SK-N-SH treated with all-trans-retinoic acid at 6 μM for 48 hours (cell line): Measurements from ENCODE around the gene CREB1.

Source experiments
- ATAC-seq: fragments of 200-7000 bp; cut with Tn5 transposase; 3 replicates; pipeline ENCODE4 v1.9.1; 2020; ENCODE audit warnings: mild to moderate bottlenecking, moderate library complexity
- ARNTL ChIP-seq: fragments of 450-650 bp; formaldehyde crosslinking; IDR thresholded peaks from 2 replicates; pipeline ENCODE4 v1.5.0; 2020; ENCODE audit warnings: low read depth, mild to moderate bottlenecking, moderate library complexity, borderline replicate concordance
- BACH2 ChIP-seq: fragments of 250-450 bp; sonication (Bioruptor Pico); IDR thresholded peaks from 2 replicates; pipeline ENCODE4 v1.9.0; 2021; ENCODE audit warnings: mild to moderate bottlenecking, borderline replicate concordance
- CSDC2 ChIP-seq: fragments of 250-450 bp; sonication (Bioruptor Pico); IDR thresholded peaks from 2 replicates; pipeline ENCODE4 v1.5.0; 2020; ENCODE audit warnings: mild to moderate bottlenecking, moderate library complexity
- ESRRG ChIP-seq: fragments of 250-450 bp; sonication (Bioruptor Pico); IDR thresholded peaks from 2 replicates; pipeline ENCODE4 v1.6.1; 2021; ENCODE audit warnings: mild to moderate bottlenecking
- GLIS3 ChIP-seq: fragments of 250-450 bp; sonication (Bioruptor Pico); IDR thresholded peaks from 2 replicates; pipeline ENCODE4 v1.5.0; 2020; ENCODE audit warnings: mild to moderate bottlenecking, moderate library complexity
- OSR1 ChIP-seq: fragments of 250-450 bp; sonication (Bioruptor Pico); IDR thresholded peaks from 2 replicates; pipeline ENCODE4 v1.8.0; 2022; ENCODE audit warnings: moderate library complexity, mild to moderate bottlenecking, inconsistent platforms
- PPARA ChIP-seq: fragments of 250-450 bp; sonication (Bioruptor Pico); IDR thresholded peaks from 2 replicates; pipeline ENCODE4 v1.5.0; 2020; ENCODE audit warnings: mild to moderate bottlenecking, borderline replicate concordance
- RARB ChIP-seq: fragments of 250-450 bp; sonication (Bioruptor Pico); IDR thresholded peaks from 2 replicates; pipeline ENCODE4 v1.8.0; 2021; ENCODE audit warnings: mild to moderate bottlenecking, moderate library complexity
- TCF4 ChIP-seq: fragments of 250-450 bp; sonication (Bioruptor Pico); IDR thresholded peaks from 2 replicates; pipeline ENCODE4 v1.8.0; 2021; ENCODE audit warnings: mild to moderate bottlenecking, moderate library complexity, borderline replicate concordance
- ZC3H10 ChIP-seq: fragments of 250-450 bp; sonication (Bioruptor Pico); IDR thresholded peaks from 2 replicates; pipeline ENCODE4 v1.5.1; 2021; ENCODE audit warnings: mild to moderate bottlenecking, moderate library complexity
- ZFP30 ChIP-seq: fragments of 450-650 bp; formaldehyde crosslinking; IDR thresholded peaks from 2 replicates; pipeline ENCODE4 v1.5.0; 2022; ENCODE audit warnings: mild to moderate bottlenecking, moderate library complexity
- ZNF8 ChIP-seq: fragments of 450-650 bp; formaldehyde crosslinking; IDR thresholded peaks from 2 replicates; pipeline ENCODE4 v1.5.0; 2020; ENCODE audit warnings: mild to moderate bottlenecking, moderate library complexity
- TF ChIP-seq, protein P1 (sequence below): fragments of 250-450 bp; sonication (Bioruptor Pico); IDR thresholded peaks from 2 replicates; pipeline ENCODE4 v1.5.0; 2020; ENCODE audit warnings: mild to moderate bottlenecking, moderate library complexity
- TF ChIP-seq, protein P2 (sequence below): fragments of 250-450 bp; sonication (Bioruptor Pico); IDR thresholded peaks from 2 replicates; pipeline ENCODE4 v1.5.1; 2021; ENCODE audit warnings: mild to moderate bottlenecking, moderate library complexity
- TF ChIP-seq, protein P3 (sequence below): fragments of 250-450 bp; sonication (Bioruptor Pico); IDR thresholded peaks from 2 replicates; pipeline ENCODE4 v1.8.0; 2021; ENCODE audit warnings: low read depth, mild to moderate bottlenecking, moderate library complexity, borderline replicate concordance

CREB1 gene

DNA sequence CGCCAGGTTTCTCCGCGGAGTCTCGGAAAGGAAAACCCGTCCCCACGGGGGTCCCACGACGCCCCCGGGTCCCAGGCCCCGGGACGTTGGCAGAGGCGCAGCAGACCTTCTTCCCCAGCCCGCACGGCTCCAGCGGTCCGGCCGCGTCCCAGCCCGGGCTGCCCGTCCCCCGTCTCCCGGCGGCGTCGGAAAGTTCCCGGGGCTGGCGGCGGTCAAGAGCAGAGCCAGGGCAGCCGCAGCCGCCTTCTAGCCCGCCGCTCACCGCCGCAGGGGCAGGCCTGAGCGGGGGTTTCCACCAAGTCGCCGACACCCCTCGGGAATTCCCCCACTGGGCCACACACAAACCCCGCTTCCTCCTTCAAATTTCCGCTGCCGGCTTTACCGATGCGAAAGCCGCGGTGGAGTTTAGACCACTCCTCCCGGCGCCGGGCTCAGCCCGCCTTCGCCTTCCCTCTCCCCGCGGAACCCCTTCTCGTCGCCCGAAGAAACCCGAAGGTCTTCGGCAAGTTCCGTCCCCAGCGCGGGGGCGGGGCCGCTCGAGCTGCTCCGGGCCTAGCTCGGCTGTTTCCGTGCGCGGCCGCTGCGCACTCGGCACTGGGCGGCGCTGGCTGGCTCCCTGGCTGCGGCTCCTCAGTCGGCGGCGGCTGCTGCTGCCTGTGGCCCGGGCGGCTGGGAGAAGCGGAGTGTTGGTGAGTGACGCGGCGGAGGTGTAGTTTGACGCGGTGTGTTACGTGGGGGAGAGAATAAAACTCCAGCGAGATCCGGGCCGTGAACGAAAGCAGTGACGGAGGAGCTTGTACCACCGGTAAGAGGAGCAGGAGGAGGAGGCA lies at the start of gene CREB1:
Gene CREB1 (plus strand): TSS at position 633 of the 830 bp plus-strand sequence. CDS start 25,674 bp downstream, outside the sequence.
- peak; percentile 97 for ATAC-seq
- TF ChIP-seq PPARA (CRISPR knock-in tag) (no peak), OSR1 (no peak), ESRRG (CRISPR knock-in tag) (no peak), ARNTL (CRISPR knock-in tag) (no peak)
- TF ChIP-seq, protein P1, sequence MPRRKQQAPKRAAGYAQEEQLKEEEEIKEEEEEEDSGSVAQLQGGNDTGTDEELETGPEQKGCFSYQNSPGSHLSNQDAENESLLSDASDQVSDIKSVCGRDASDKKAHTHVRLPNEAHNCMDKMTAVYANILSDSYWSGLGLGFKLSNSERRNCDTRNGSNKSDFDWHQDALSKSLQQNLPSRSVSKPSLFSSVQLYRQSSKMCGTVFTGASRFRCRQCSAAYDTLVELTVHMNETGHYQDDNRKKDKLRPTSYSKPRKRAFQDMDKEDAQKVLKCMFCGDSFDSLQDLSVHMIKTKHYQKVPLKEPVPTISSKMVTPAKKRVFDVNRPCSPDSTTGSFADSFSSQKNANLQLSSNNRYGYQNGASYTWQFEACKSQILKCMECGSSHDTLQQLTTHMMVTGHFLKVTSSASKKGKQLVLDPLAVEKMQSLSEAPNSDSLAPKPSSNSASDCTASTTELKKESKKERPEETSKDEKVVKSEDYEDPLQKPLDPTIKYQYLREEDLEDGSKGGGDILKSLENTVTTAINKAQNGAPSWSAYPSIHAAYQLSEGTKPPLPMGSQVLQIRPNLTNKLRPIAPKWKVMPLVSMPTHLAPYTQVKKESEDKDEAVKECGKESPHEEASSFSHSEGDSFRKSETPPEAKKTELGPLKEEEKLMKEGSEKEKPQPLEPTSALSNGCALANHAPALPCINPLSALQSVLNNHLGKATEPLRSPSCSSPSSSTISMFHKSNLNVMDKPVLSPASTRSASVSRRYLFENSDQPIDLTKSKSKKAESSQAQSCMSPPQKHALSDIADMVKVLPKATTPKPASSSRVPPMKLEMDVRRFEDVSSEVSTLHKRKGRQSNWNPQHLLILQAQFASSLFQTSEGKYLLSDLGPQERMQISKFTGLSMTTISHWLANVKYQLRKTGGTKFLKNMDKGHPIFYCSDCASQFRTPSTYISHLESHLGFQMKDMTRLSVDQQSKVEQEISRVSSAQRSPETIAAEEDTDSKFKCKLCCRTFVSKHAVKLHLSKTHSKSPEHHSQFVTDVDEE: peak; percentile 50; the same call in 1 of the 2 replicates

DNA sequence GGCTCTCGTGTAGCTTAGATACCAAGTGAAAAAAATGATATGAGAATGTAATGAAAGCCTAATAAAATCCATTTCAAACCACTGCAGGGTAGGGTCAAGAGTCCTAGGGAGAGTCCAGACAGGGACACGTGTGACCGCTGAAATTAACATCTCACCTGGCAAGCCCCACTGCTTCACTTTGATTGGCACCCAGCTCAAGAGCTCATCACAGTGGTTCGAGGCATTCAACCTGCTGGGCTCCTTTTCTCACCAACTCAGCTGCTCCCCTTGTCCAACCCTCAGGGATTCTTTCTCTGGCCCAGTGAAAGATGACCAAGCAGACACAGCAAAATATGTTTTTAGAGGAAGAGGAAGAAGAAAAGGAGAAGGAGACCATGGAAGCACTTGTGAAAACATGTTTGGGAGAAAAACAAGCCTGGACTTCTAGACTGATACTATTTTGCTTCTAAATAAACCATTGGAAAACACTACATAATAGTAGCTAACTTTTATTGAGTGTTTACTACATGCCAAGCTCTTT lies 49.2 kb upstream of the CREB1 start:
- no peak for ATAC-seq
- TF ChIP-seq, protein P1: no peak

DNA sequence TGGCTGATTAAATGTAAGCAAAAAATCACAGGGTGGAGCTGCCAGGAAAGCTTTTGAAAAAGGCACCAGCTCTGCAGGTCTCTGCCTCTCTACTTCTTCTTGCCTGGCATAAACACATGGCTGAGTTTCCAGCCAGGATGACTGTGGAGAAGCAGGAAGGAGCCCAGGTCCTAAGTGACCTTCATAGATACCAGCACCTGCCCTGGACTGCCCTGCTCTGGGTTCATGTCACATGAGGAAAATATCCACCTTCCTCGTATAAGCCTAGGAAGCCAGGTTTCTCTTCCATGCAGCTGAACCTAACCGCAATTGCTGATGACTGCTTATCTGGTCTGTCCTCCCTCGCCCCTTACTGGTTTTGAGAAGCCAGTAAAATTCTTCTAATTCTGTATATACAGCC lies 47.8 kb upstream of the CREB1 start:
- no peak for TF ChIP-seq CSDC2 (CRISPR knock-in tag)
- TF ChIP-seq ZC3H10 (CRISPR knock-in tag): no peak
- no peak for TF ChIP-seq ZFP30
- TF ChIP-seq GLIS3 (CRISPR knock-in tag): no peak
- TF ChIP-seq, protein P1: no peak
- TF ChIP-seq, protein P2, sequence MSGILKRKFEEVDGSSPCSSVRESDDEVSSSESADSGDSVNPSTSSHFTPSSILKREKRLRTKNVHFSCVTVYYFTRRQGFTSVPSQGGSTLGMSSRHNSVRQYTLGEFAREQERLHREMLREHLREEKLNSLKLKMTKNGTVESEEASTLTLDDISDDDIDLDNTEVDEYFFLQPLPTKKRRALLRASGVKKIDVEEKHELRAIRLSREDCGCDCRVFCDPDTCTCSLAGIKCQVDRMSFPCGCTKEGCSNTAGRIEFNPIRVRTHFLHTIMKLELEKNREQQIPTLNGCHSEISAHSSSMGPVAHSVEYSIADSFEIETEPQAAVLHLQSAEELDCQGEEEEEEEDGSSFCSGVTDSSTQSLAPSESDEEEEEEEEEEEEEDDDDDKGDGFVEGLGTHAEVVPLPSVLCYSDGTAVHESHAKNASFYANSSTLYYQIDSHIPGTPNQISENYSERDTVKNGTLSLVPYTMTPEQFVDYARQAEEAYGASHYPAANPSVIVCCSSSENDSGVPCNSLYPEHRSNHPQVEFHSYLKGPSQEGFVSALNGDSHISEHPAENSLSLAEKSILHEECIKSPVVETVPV (CRISPR knock-in tag): no peak
- no peak for TF ChIP-seq ARNTL (CRISPR knock-in tag)
- TF ChIP-seq OSR1: no peak
- no peak for TF ChIP-seq BACH2 (CRISPR knock-in tag)
- no peak for TF ChIP-seq PPARA (CRISPR knock-in tag)
- no peak for TF ChIP-seq ZNF8
- TF ChIP-seq, protein P3, sequence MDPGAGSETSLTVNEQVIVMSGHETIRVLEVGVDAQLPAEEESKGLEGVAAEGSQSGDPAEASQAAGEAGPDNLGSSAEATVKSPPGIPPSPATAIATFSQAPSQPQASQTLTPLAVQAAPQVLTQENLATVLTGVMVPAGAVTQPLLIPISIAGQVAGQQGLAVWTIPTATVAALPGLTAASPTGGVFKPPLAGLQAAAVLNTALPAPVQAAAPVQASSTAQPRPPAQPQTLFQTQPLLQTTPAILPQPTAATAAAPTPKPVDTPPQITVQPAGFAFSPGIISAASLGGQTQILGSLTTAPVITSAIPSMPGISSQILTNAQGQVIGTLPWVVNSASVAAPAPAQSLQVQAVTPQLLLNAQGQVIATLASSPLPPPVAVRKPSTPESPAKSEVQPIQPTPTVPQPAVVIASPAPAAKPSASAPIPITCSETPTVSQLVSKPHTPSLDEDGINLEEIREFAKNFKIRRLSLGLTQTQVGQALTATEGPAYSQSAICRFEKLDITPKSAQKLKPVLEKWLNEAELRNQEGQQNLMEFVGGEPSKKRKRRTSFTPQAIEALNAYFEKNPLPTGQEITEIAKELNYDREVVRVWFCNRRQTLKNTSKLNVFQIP (CRISPR knock-in tag): no peak
- TF ChIP-seq RARB (CRISPR knock-in tag): no peak
- no peak for TF ChIP-seq TCF4

More for the DNA sequence above, 47.8 kb upstream of the CREB1 start:
- ATAC-seq: no peak
